B cell (primary cell): ENCODE measurements around the gene FN3K. TPM values are rescaled to one million over a fixed set of nuclear protein-coding genes. Genes with fewer than 3 reads are reported as not detected.

ENCODE experiments used
- ATAC-seq: fragments of 200-7000 bp; cut with Tn5 transposase; one replicate; pipeline ENCODE4 v1.10.0; 2021; ENCODE audit warnings: low read depth, mild to moderate bottlenecking, moderate number of reproducible peaks, moderate library complexity
- CTCF ChIA-PET: fragments of 350-600 bp; sonication (Branson Sonifier 250); formaldehyde crosslinking; loops from one replicate; lab custom pipeline; 2021; ENCODE audit warnings: antibody characterized with exemption, inconsistent platforms; lab: Charles Lee
- POLR2A ChIA-PET: fragments of 350-600 bp; sonication (Branson Sonifier 250); formaldehyde crosslinking; loops from one replicate; lab custom pipeline; 2021; ENCODE audit warnings: antibody characterized with exemption; lab: Charles Lee
- DNase-seq: peaks from one replicate; pipeline ENCODE4 v3.0.0; 2013
- H2AFZ ChIP-seq: 2 replicates; pipeline ENCODE4 v1.6.1; 2012; ENCODE audit warnings: mild to moderate bottlenecking, low read depth, low read length; ENCODE audit not compliant: insufficient read depth, poor library complexity, severe bottlenecking
- H3K27ac ChIP-seq, 2 donors: 1 replicate in 1 of 2; 2 replicates in 1 of 2; pipeline ENCODE4 v1.5.1; 2012 to 2013; ENCODE audit warnings: low read length in 2 of 2, mild to moderate bottlenecking in 2 of 2, moderate library complexity in 1 of 2
- H3K27me3 ChIP-seq, 4 experiments: fragments of 200-600 bp in 1 of 4; sonication (generic) in 1 of 4; replicated peaks in 1 of 4; 1 replicate in 2 of 4; 2 replicates in 2 of 4; pipeline versions ENCODE4 v1.6.1 to v1.7.0; 2013 to 2016; ENCODE audit warnings: low read length in 3 of 4, mild to moderate bottlenecking in 2 of 4, mixed read lengths in 1 of 4, moderate library complexity in 1 of 4; ENCODE audit not compliant: insufficient read depth in 4 of 4, control insufficient read depth in 3 of 4; ENCODE audit errors: control extremely low read depth in 1 of 4
- H3K36me3 ChIP-seq, 2 experiments: replicated peaks in 1 of 2; 1 replicate in 1 of 2; 2 replicates in 1 of 2; pipeline versions ENCODE4 v1.6.1 to v1.7.1; 2013; ENCODE audit warnings: low read length in 1 of 2; ENCODE audit not compliant: insufficient read depth in 2 of 2, control insufficient read depth in 1 of 2; ENCODE audit errors: control extremely low read depth in 1 of 2, extremely low read depth in 1 of 2
- H3K4me1 ChIP-seq, 2 donors: fragments of 200-600 bp in 1 of 2; sonication (generic) in 1 of 2; 1 replicate in 1 of 2; 2 replicates in 1 of 2; pipeline versions ENCODE4 v1.5.1 to v1.6.1; 2013 to 2017; ENCODE audit warnings: low read length in 2 of 2; ENCODE audit not compliant: control insufficient read depth in 2 of 2, insufficient read depth in 2 of 2
- H3K4me2 ChIP-seq: replicated peaks from 2 replicates; pipeline ENCODE3; 2012; ENCODE audit warnings: mild to moderate bottlenecking, low read depth, low read length; ENCODE audit not compliant: poor library complexity, severe bottlenecking
- H3K4me3 ChIP-seq, 5 experiments: fragments of 200-600 bp in 1 of 5; sonication (generic) in 1 of 5; 1 replicate in 3 of 5; 2 replicates in 2 of 5; pipeline versions ENCODE4 v1.5.1 to v1.7.0; 2011 to 2016; ENCODE audit warnings: low read length in 4 of 5, mild to moderate bottlenecking in 4 of 5, low read depth in 2 of 5, control low read depth in 1 of 5, moderate library complexity in 1 of 5; ENCODE audit not compliant: insufficient read depth in 1 of 5; ENCODE audit errors: control extremely low read depth in 1 of 5, extremely low read depth in 1 of 5
- H3K79me2 ChIP-seq: fragments of 200-600 bp; sonication (generic); one replicate; pipeline ENCODE4 v1.6.0; 2016; ENCODE audit warnings: low read length; ENCODE audit not compliant: control insufficient read depth, insufficient read depth
- H3K9ac ChIP-seq: fragments of 200-600 bp; sonication (generic); 2 replicates; pipeline ENCODE4 v1.6.1; 2017; ENCODE audit warnings: mild to moderate bottlenecking, low read length, moderate library complexity
- H3K9me3 ChIP-seq, 3 donors: one replicate each; pipeline versions ENCODE4 v1.6.1 to v1.7.1; 2013; ENCODE audit warnings: low read length in 2 of 3; ENCODE audit not compliant: control insufficient read depth in 2 of 3, insufficient read depth in 1 of 3; ENCODE audit errors: control extremely low read depth in 1 of 3
- H4K20me1 ChIP-seq: 2 replicates; pipeline ENCODE4 v1.6.0; 2012; ENCODE audit warnings: mild to moderate bottlenecking, low read length; ENCODE audit not compliant: insufficient read depth, control insufficient read depth, poor library complexity, severe bottlenecking
- H3K27ac Mint-ChIP-seq: one replicate; pipeline ENCODE4 v1.8.0; 2021; ENCODE audit warnings: mixed read lengths
- H3K27me3 Mint-ChIP-seq: one replicate; pipeline ENCODE4 v1.8.0; 2021; ENCODE audit warnings: mixed read lengths
- H3K4me1 Mint-ChIP-seq: one replicate; pipeline ENCODE4 v1.8.0; 2021; ENCODE audit warnings: mixed read lengths
- H3K4me3 Mint-ChIP-seq: one replicate; pipeline ENCODE4 v1.8.0; 2021; ENCODE audit warnings: mixed read lengths
- H3K9me3 Mint-ChIP-seq: one replicate; pipeline ENCODE4 v1.8.0; 2022; ENCODE audit warnings: mixed read lengths; ENCODE audit not compliant: insufficient read depth
- CTCF ChIP-seq: fragments of 200-600 bp; IDR thresholded peaks from one replicate; pipeline ENCODE4 v1.8.0; 2022; ENCODE audit warnings: antibody characterized with exemption, mild to moderate bottlenecking
- EZH2 ChIP-seq: IDR thresholded peaks from 2 replicates; pipeline ENCODE4 v1.6.1; 2012; ENCODE audit warnings: borderline replicate concordance, low read depth, mild to moderate bottlenecking, moderate library complexity, low read length; ENCODE audit not compliant: insufficient read depth, poor library complexity, severe bottlenecking
- WGBS: methylation state at CpG from one replicate; pipeline ENCODE4 v1.1.5; 2013; ENCODE audit warnings: missing lambda C conversion rate; ENCODE audit not compliant: insufficient coverage; 5-methylcytosine and 5-hydroxymethylcytosine counted together
- intact Hi-C: fragments of 100-400 bp; cut with micrococcal nuclease; formaldehyde crosslinking; loops from one replicate; pipeline ENCODE4 v1.10.0; 2022
- polyA plus RNA-seq: library from polyadenylated mRNA; depleted of rRNA; stranded (reverse); fragments of >200 nt; gene quantifications from 2 replicates; pipeline ENCODE4 v1.2.3, GENCODE V29; 2012
- total RNA-seq, 2 donors: library from RNA; stranded (reverse); fragments of 120-200 nt in 1 of 2; gene quantifications; 1 replicate in 1 of 2; 2 replicates in 1 of 2; pipeline versions ENCODE4 v1.2.3 to v1.2.4, GENCODE V29; 2013 to 2022

The FN3K gene
- total and polyA plus RNA-seq, 2 donors (not counting 1 experiment from before 2014, with no cell fraction given): 1.1 to 2.6 TPM

- H3K9ac ChIP-seq: no peak overlapping the region
- peaks cover 9% of the 10 kb centered on the region for H3K4me1 Mint-ChIP-seq
These were observed 25.5 kb upstream of the FN3K start for GRCh38 chr17:82709676-82710498.

More at GRCh38 chr17:82709676-82710498, 25.5 kb upstream of the FN3K start:
- Histone ChIP-seq H3K27ac (no peak overlapping the region), H4K20me1 (no peaks in the 10 kb centered on the region), H2AFZ (no peak overlapping the region), H3K4me2 (no peak overlapping the region), H3K36me3 (no peaks in the 10 kb centered on the region), H3K4me3 (no peak overlapping the region), H3K27me3 (no peaks in the 10 kb centered on the region), H3K9me3 (no peaks in the 10 kb centered on the region), H3K4me1 (peaks cover 3 to 20% of the 10 kb centered on the region in 2 donors), H3K79me2 (no peaks in the 10 kb centered on the region)
- H3K27ac Mint-ChIP-seq: no peak overlapping the region
- CTCF ChIA-PET: no interaction called here
- ATAC-seq: no peak
- TF ChIP-seq CTCF (no peak), EZH2 (no peak)
- H3K4me3 Mint-ChIP-seq: no peak overlapping the region
- H3K9me3 Mint-ChIP-seq: no peaks in the 10 kb centered on the region
- POLR2A ChIA-PET: no interaction called here
- WGBS: 93% methylated on average over 25 of the region's 25 CpGs
- DNase-seq: no peak
- intact Hi-C loops: no loop called here
- no peaks in the 10 kb centered on the region for H3K27me3 Mint-ChIP-seq
